ENCODE data around the gene MSH3. TPM values are rescaled to one million over a fixed set of nuclear protein-coding genes. Genes with fewer than 3 reads are reported as not detected.

Gene MSH3
- total RNA-seq, 2 donors from 2014 or later = 12.3 to 13.0 TPM

- DNase-seq (ENCODE audit: low spot score) = no peak
- intact Hi-C loops (cut with DNase I) = no loop called here
These were observed 265.9 kb downstream of the MSH3 start for GRCh38 chr5:80920333-80920732.

DNA sequence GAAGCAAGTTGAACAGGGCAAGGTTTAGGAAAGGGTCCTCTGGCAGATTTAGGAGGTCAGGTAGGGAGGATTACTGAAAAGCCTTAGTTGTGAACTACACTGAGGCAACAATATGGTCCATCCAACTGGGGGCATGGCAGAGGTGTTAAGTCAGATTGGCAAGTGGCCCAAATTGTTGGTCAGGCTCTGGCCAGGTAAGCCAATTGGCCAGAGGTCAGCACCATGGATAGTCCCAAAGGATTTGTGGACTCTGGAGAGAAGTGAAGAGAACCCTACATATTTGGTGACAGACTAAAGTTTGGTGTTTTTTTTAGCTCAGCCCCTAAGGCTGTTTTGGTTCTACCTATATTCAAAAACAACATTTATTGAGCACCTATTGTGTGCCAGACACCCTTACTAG, 266.6 kb downstream of the MSH3 start:
- intact Hi-C loops (cut with DNase I) = no loop called here
- DNase-seq (ENCODE audit: low spot score) = no peak

- DNase-seq (ENCODE audit: low spot score) = no peak
- intact Hi-C loops (cut with DNase I) = no loop called here
These were observed 271.5 kb downstream of the MSH3 start for GRCh38 chr5:80925931-80926330.

Other genes with a start within 250 kb of the MSH3 start
- gene ZFYVE16, start 246.6 kb upstream of the MSH3 start, total RNA-seq = 10 to 100 TPM; 35.2 to 41.3 TPM
- 1 to 10 TPM; 2.1 to 3.2 TPM for gene FAM151B, start 166.6 kb upstream of the MSH3 start, total RNA-seq
- gene ANKRD34B, start 84.4 kb upstream of the MSH3 start, total RNA-seq = not detected
- gene DHFR, start 331 bp downstream of the MSH3 start, total RNA-seq = 1 to 10 TPM; 3.6 to 9.3 TPM

Measured in posterior vena cava (tissue), 2 donors.